Brain microvascular endothelial cell (primary cell): ENCODE results near the gene FXYD2.

Experiments
- DNase-seq: peaks from one replicate; pipeline ENCODE4 v3.0.0-alpha.2; 2020
- H3K27ac ChIP-seq: fragments of 250-450 bp; sonication (Bioruptor Pico); 2 replicates; pipeline ENCODE4 v1.5.1; 2020; ENCODE audit warnings: mild to moderate bottlenecking, moderate library complexity
- H3K27me3 ChIP-seq: fragments of 250-450 bp; sonication (Bioruptor Pico); replicated peaks from 2 replicates; pipeline ENCODE4 v1.5.1; 2020; ENCODE audit warnings: mild to moderate bottlenecking
- H3K36me3 ChIP-seq: fragments of 250-450 bp; sonication (Bioruptor Pico); replicated peaks from 2 replicates; pipeline ENCODE4 v1.5.1; 2020; ENCODE audit warnings: mild to moderate bottlenecking
- H3K4me3 ChIP-seq: 2 replicates; pipeline ENCODE4 v1.5.1; 2011; ENCODE audit warnings: low read depth, mild to moderate bottlenecking, control low read depth, low read length, moderate library complexity
- in situ Hi-C: cut with HindIII; loops from 2 replicates; pipeline ENCODE4 v1.10.0; 2017; ENCODE audit warnings: low sequenced_read_pairs, low pct_ligation_motif_present
- TF ChIP-seq, protein P1 (sequence below): IDR thresholded peaks from 2 replicates; pipeline ENCODE4 v1.5.1; 2011; ENCODE audit warnings: low read depth, mild to moderate bottlenecking, moderate library complexity, low read length, control low read depth, inconsistent platforms; ENCODE audit errors: missing control alignments

The FXYD2 gene

DNA sequence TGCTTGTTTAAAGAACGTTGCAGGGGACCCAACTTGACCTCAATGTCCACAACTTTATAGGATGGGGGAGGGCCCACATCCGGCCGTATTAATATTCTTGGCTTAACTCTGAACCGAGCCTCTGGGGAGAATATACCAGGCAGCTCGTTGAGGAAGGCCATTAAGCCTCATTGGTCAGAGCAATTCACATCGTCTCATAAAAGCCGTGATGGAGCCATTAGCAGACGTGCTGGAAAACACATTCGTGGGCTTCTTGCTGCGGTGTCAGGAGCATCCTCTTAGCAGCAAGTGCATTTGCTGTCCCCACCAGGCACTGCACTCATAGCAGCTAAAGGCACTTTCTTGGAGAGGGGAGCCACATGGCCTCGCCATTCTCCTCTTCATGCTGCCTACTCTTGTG lies 42.4 kb downstream of the FXYD2 start:
- DNase-seq, result no peak
- Histone ChIP-seq H3K4me3 (no peak overlapping the region), H3K27me3 (peaks cover 13% of the 10 kb centered on the region), H3K36me3 (no peaks in the 10 kb centered on the region), H3K27ac (no peak overlapping the region)
- TF ChIP-seq, protein P1, sequence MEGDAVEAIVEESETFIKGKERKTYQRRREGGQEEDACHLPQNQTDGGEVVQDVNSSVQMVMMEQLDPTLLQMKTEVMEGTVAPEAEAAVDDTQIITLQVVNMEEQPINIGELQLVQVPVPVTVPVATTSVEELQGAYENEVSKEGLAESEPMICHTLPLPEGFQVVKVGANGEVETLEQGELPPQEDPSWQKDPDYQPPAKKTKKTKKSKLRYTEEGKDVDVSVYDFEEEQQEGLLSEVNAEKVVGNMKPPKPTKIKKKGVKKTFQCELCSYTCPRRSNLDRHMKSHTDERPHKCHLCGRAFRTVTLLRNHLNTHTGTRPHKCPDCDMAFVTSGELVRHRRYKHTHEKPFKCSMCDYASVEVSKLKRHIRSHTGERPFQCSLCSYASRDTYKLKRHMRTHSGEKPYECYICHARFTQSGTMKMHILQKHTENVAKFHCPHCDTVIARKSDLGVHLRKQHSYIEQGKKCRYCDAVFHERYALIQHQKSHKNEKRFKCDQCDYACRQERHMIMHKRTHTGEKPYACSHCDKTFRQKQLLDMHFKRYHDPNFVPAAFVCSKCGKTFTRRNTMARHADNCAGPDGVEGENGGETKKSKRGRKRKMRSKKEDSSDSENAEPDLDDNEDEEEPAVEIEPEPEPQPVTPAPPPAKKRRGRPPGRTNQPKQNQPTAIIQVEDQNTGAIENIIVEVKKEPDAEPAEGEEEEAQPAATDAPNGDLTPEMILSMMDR, result no peak
- in situ Hi-C loops, result no loop called here

DNA sequence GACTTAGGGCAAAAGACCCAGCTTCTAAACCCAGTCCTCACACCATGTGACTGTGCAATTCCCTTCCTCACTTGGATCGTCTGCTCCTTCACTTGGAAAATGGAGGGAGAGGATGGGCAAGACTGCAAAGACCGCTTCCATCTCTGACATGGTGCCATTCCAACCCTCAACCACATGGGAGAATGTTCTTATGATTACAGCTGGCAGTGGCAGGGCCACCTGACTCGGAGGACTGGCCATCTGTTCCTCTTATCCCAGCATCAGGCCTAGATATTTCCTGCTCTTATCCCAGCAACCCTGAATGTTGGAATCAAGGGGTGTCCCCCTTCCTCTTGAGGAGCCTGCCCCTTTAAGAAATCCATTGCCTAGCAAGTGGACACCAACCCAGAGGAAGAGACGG lies 42.9 kb downstream of the FXYD2 start:
- TF ChIP-seq, protein P1, result no peak
- H3K27me3 ChIP-seq, result peaks cover 13% of the 10 kb centered on the region
- no peak overlapping the region for H3K4me3 ChIP-seq
- no peak overlapping the region for H3K27ac ChIP-seq
- H3K36me3 ChIP-seq, result no peaks in the 10 kb centered on the region
- in situ Hi-C loops, result no loop called here
- no peak for DNase-seq

DNA sequence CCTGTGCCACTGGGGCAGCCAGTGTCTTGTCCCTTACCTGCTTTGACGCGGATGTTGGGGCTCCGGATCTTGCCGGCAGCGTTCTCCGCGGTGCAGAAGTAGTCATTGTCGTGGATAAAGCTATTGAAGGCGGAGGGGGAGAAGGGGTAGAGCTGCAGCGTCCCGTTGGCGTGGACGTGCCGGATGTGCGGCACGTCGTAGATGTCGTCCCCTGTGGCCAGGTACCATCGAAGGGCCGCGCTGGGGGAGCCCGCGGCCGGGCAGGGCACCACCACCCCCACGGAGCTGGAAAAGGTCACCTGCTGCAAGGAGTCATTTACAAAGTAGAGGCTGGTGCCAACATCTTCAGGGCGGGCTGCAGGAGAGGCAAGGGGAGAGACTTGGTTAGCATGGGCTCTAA lies 44.1 kb downstream of the FXYD2 start:
- no peak for DNase-seq
- TF ChIP-seq, protein P1, result no peak
- H3K27me3 ChIP-seq, result peaks cover 3% of the 10 kb centered on the region
- in situ Hi-C loops, result no loop called here
- no peaks in the 10 kb centered on the region for H3K36me3 ChIP-seq
- H3K27ac ChIP-seq, result no peak overlapping the region
- no peak overlapping the region for H3K4me3 ChIP-seq

DNA sequence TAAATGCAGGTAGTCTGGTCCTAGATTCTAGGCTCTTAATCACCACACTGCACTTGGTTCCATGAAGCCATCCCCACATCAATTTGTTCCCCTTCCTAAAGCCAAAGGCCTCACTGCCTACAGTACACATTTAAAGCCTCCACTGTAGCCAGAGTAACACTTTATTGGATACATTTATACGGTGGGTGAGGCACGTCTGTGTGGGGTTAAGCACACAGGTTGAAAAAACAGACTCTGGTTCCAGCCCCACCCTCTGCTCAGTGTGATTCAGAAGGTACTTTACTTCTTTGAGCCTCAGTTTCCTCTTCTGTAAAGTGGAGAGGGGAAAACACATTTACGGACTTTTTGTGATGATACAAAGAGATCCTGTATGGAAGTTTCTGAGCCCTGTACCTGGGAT lies 50.0 kb downstream of the FXYD2 start:
- H3K4me3 ChIP-seq, result no peak overlapping the region
- in situ Hi-C loops, result no loop called here

DNA sequence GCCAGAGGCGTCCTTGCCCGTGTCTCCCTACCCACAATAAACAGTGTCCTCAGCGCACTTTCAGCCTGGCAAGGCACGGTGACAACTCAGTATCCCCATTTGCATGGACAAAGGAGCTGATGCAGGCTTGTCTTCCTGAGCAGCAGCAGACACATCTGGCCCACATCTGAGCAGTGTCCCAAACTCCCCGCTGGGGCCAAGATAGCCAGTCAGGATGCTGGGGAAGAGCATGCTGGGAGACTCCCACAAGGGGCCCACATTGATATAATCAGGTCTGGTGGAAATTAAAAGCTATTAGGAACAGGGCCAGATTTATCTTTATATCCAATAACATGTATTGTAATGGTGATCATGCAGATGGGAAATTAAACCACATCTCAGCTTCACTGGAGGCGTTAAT lies 52.2 kb downstream of the FXYD2 start:
- in situ Hi-C loops, result no loop called here
- H3K4me3 ChIP-seq, result no peak overlapping the region
- no peak for DNase-seq
- H3K36me3 ChIP-seq, result no peaks in the 10 kb centered on the region
- TF ChIP-seq, protein P1, result no peak
- H3K27me3 ChIP-seq, result no peaks in the 10 kb centered on the region
- H3K27ac ChIP-seq, result no peak overlapping the region

More for the DNA sequence above, 50.0 kb downstream of the FXYD2 start:
- no peak for DNase-seq
- TF ChIP-seq, protein P1, result no peak
- no peaks in the 10 kb centered on the region for H3K36me3 ChIP-seq
- no peaks in the 10 kb centered on the region for H3K27me3 ChIP-seq
- no peak overlapping the region for H3K27ac ChIP-seq

DNA sequence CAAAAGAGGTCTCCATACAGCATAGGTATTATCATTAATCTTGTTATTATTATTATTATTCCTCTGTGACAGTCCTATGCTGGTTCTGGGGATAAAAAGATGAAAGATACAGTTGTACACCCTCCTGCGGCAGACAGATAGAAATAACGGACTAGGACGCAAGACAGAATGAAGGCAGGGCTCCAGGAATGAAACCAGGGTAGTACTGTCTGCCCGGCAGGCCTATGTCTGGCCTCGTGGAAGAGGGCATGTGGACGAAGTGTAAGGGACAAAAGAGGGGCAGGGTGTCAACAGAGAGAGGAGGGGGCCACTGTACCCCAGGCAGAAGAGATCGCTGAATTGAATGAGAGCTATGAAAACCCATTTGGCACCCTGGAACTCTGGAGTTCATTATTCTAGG lies 52.7 kb downstream of the FXYD2 start:
- no peak for DNase-seq
- in situ Hi-C loops, result no loop called here

More for the DNA sequence above, 52.7 kb downstream of the FXYD2 start:
- Histone ChIP-seq H3K27ac (no peak overlapping the region), H3K4me3 (no peak overlapping the region), H3K36me3 (no peaks in the 10 kb centered on the region), H3K27me3 (no peaks in the 10 kb centered on the region)
- TF ChIP-seq, protein P1, result no peak
